ENCODE data around the gene CENPX.
"Not testable (repeated sequence)": the region's sequence is repeated elsewhere in the genome, so short reads cannot be mapped to it uniquely, and the experiment has no call there.

Gene CENPX

GRCh38 chr17:82048571-82048971 lies 25.9 kb upstream of the CENPX start:
- Histone ChIP-seq H3K36me3 (ENCODE audit: control insufficient read depth in 2 of 2, insufficient read depth in 2 of 2, low read length in 2 of 2) (peaks cover 7 to 14% of the 10 kb centered on the region in 2 donors), H3K9me3 (ENCODE audit: control insufficient read depth in 2 of 2, low read length in 2 of 2) (no peaks in the 10 kb centered on the region), H3K27ac (ENCODE audit: low read length) (no peak overlapping the region), H3K4me1 (ENCODE audit: control insufficient read depth, insufficient read depth, low read length) (peaks cover 29% of the 10 kb centered on the region), H3K27me3 (ENCODE audit: control insufficient read depth in 1 of 2, insufficient read depth in 2 of 2, low read length in 2 of 2) (no peaks in the 10 kb centered on the region), H3K4me3 (ENCODE audit: low read length in 2 of 2) (no peak overlapping the region), H3K9ac (ENCODE audit: low read length in 2 of 2) (no peak overlapping the region)

- no peaks in the 10 kb centered on the region for H3K9me3 ChIP-seq (ENCODE audit: control insufficient read depth in 2 of 2, low read length in 2 of 2)
- H3K9ac ChIP-seq (ENCODE audit: low read length in 2 of 2): no peak overlapping the region
- no peak overlapping the region for H3K27ac ChIP-seq (ENCODE audit: low read length)
- H3K4me3 ChIP-seq (ENCODE audit: low read length in 2 of 2): no peak overlapping the region
- peaks cover 7 to 14% of the 10 kb centered on the region in 2 donors for H3K36me3 ChIP-seq (ENCODE audit: control insufficient read depth in 2 of 2, insufficient read depth in 2 of 2, low read length in 2 of 2)
- H3K4me1 ChIP-seq (ENCODE audit: control insufficient read depth, insufficient read depth, low read length): peaks cover 24% of the 10 kb centered on the region
- no peaks in the 10 kb centered on the region for H3K27me3 ChIP-seq (ENCODE audit: control insufficient read depth in 1 of 2, insufficient read depth in 2 of 2, low read length in 2 of 2)
Measured at GRCh38 chr17:82047914-82048570, 25.4 kb upstream of the CENPX start.

GRCh38 chr17:82047379-82047778 lies 24.7 kb upstream of the CENPX start:
- H3K4me3 ChIP-seq (ENCODE audit: low read length in 2 of 2): no peak overlapping the region
- peaks cover 7 to 14% of the 10 kb centered on the region in 2 donors for H3K36me3 ChIP-seq (ENCODE audit: control insufficient read depth in 2 of 2, insufficient read depth in 2 of 2, low read length in 2 of 2)
- no peak overlapping the region for H3K27ac ChIP-seq (ENCODE audit: low read length)
- peaks cover 17% of the 10 kb centered on the region for H3K4me1 ChIP-seq (ENCODE audit: control insufficient read depth, insufficient read depth, low read length)
- H3K9me3 ChIP-seq (ENCODE audit: control insufficient read depth in 2 of 2, low read length in 2 of 2): no peaks in the 10 kb centered on the region
- no peaks in the 10 kb centered on the region for H3K27me3 ChIP-seq (ENCODE audit: control insufficient read depth in 1 of 2, insufficient read depth in 2 of 2, low read length in 2 of 2)
- no peak overlapping the region for H3K9ac ChIP-seq (ENCODE audit: low read length in 2 of 2)

- Histone ChIP-seq H3K36me3 (ENCODE audit: control insufficient read depth in 2 of 2, insufficient read depth in 2 of 2, low read length in 2 of 2) (peaks cover 7 to 14% of the 10 kb centered on the region in 2 donors), H3K27me3 (ENCODE audit: control insufficient read depth in 1 of 2, insufficient read depth in 2 of 2, low read length in 2 of 2) (no peaks in the 10 kb centered on the region), H3K27ac (ENCODE audit: low read length) (no peak overlapping the region), H3K4me3 (ENCODE audit: low read length in 2 of 2) (no peak overlapping the region), H3K9me3 (ENCODE audit: control insufficient read depth in 2 of 2, low read length in 2 of 2) (no peaks in the 10 kb centered on the region), H3K4me1 (ENCODE audit: control insufficient read depth, insufficient read depth, low read length) (peaks cover 14% of the 10 kb centered on the region), H3K9ac (ENCODE audit: low read length in 2 of 2) (no peak overlapping the region)
Measured at GRCh38 chr17:82046903-82047302, 24.2 kb upstream of the CENPX start.

- H3K9ac ChIP-seq (ENCODE audit: low read length in 2 of 2): no peak overlapping the region
- H3K9me3 ChIP-seq (ENCODE audit: control insufficient read depth in 2 of 2, low read length in 2 of 2): no peaks in the 10 kb centered on the region
- peaks cover 13% of the 10 kb centered on the region for H3K4me1 ChIP-seq (ENCODE audit: control insufficient read depth, insufficient read depth, low read length)
- H3K36me3 ChIP-seq (ENCODE audit: control insufficient read depth in 2 of 2, insufficient read depth in 2 of 2, low read length in 2 of 2): peaks cover 7 to 14% of the 10 kb centered on the region in 2 donors
- H3K27ac ChIP-seq (ENCODE audit: low read length): no peak overlapping the region
- no peak overlapping the region for H3K4me3 ChIP-seq (ENCODE audit: low read length in 2 of 2)
- no peaks in the 10 kb centered on the region for H3K27me3 ChIP-seq (ENCODE audit: control insufficient read depth in 1 of 2, insufficient read depth in 2 of 2, low read length in 2 of 2)
Measured at GRCh38 chr17:82045936-82046484, 23.3 kb upstream of the CENPX start.

GRCh38 chr17:82043507-82043906 lies 20.8 kb upstream of the CENPX start:
- no peak overlapping the region for H3K9ac ChIP-seq (ENCODE audit: low read length in 2 of 2)

GRCh38 chr17:82042649-82043048 lies 20.0 kb upstream of the CENPX start:
- no peaks in the 10 kb centered on the region for H3K27me3 ChIP-seq (ENCODE audit: control insufficient read depth in 1 of 2, insufficient read depth in 2 of 2, low read length in 2 of 2)
- H3K36me3 ChIP-seq (ENCODE audit: control insufficient read depth in 2 of 2, insufficient read depth in 2 of 2, low read length in 2 of 2): peaks cover 4 to 6% of the 10 kb centered on the region in 2 donors
- peaks cover 4% of the 10 kb centered on the region for H3K4me1 ChIP-seq (ENCODE audit: control insufficient read depth, insufficient read depth, low read length)
- no peaks in the 10 kb centered on the region for H3K9me3 ChIP-seq (ENCODE audit: control insufficient read depth in 2 of 2, low read length in 2 of 2)
- H3K4me3 ChIP-seq (ENCODE audit: low read length in 2 of 2): no peak overlapping the region
- H3K27ac ChIP-seq (ENCODE audit: low read length): no peak overlapping the region
- no peak overlapping the region for H3K9ac ChIP-seq (ENCODE audit: low read length in 2 of 2)

More at GRCh38 chr17:82043507-82043906, 20.8 kb upstream of the CENPX start:
- Histone ChIP-seq H3K4me1 (ENCODE audit: control insufficient read depth, insufficient read depth, low read length) (no peaks in the 10 kb centered on the region), H3K27ac (ENCODE audit: low read length) (no peak overlapping the region), H3K27me3 (ENCODE audit: control insufficient read depth in 1 of 2, insufficient read depth in 2 of 2, low read length in 2 of 2) (no peaks in the 10 kb centered on the region), H3K4me3 (ENCODE audit: low read length in 2 of 2) (no peak overlapping the region), H3K36me3 (ENCODE audit: control insufficient read depth in 2 of 2, insufficient read depth in 2 of 2, low read length in 2 of 2) (peaks cover 7 to 8% of the 10 kb centered on the region in 2 donors), H3K9me3 (ENCODE audit: control insufficient read depth in 2 of 2, low read length in 2 of 2) (no peaks in the 10 kb centered on the region)

GRCh38 chr17:82041144-82041814 lies 18.6 kb upstream of the CENPX start:
- H3K27me3 ChIP-seq (ENCODE audit: control insufficient read depth in 1 of 2, insufficient read depth in 2 of 2, low read length in 2 of 2): no peaks in the 10 kb centered on the region
- H3K9me3 ChIP-seq (ENCODE audit: control insufficient read depth in 2 of 2, low read length in 2 of 2): no peaks in the 10 kb centered on the region
- H3K9ac ChIP-seq (ENCODE audit: low read length in 2 of 2): no peak overlapping the region

GRCh38 chr17:82039695-82040299 lies 17.1 kb upstream of the CENPX start:
- peaks cover 25% of the 10 kb centered on the region for H3K4me1 ChIP-seq (ENCODE audit: control insufficient read depth, insufficient read depth, low read length)
- H3K27me3 ChIP-seq (ENCODE audit: control insufficient read depth in 1 of 2, insufficient read depth in 2 of 2, low read length in 2 of 2): no peaks in the 10 kb centered on the region
- no peaks in the 10 kb centered on the region for H3K9me3 ChIP-seq (ENCODE audit: control insufficient read depth in 2 of 2, low read length in 2 of 2)
- H3K27ac ChIP-seq (ENCODE audit: low read length): no peak overlapping the region
- H3K4me3 ChIP-seq (ENCODE audit: low read length in 2 of 2): no peak overlapping the region
- no peak overlapping the region for H3K9ac ChIP-seq (ENCODE audit: low read length in 2 of 2)
- H3K36me3 ChIP-seq (ENCODE audit: control insufficient read depth in 2 of 2, insufficient read depth in 2 of 2, low read length in 2 of 2): no peaks in the 10 kb centered on the region

More at GRCh38 chr17:82041144-82041814, 18.6 kb upstream of the CENPX start:
- Histone ChIP-seq H3K4me3 (ENCODE audit: low read length in 2 of 2) (no peak overlapping the region), H3K36me3 (ENCODE audit: control insufficient read depth in 2 of 2, insufficient read depth in 2 of 2, low read length in 2 of 2) (no peaks in the 10 kb centered on the region), H3K4me1 (ENCODE audit: control insufficient read depth, insufficient read depth, low read length) (peaks cover 17% of the 10 kb centered on the region), H3K27ac (ENCODE audit: low read length) (no peak overlapping the region)

GRCh38 chr17:82038796-82039409 lies 16.2 kb upstream of the CENPX start:
- not testable (repeated sequence) for H3K27ac ChIP-seq (ENCODE audit: low read length); H3K36me3 ChIP-seq (ENCODE audit: control insufficient read depth in 2 of 2, insufficient read depth in 2 of 2, low read length in 2 of 2); H3K4me3 ChIP-seq (ENCODE audit: low read length in 2 of 2); H3K27me3 ChIP-seq (ENCODE audit: control insufficient read depth in 1 of 2, insufficient read depth in 2 of 2, low read length in 2 of 2); H3K9me3 ChIP-seq (ENCODE audit: control insufficient read depth in 2 of 2, low read length in 2 of 2); H3K9ac ChIP-seq (ENCODE audit: low read length in 2 of 2)
- H3K4me1 ChIP-seq (ENCODE audit: control insufficient read depth, insufficient read depth, low read length): peaks cover 25% of the 10 kb centered on the region

Data from stomach smooth muscle (tissue), 2 donors.